NCI-H748 treated with DMSO at 0.1 percent for 48 hours (cell line): ENCODE measurements around the gene LTBP1.

Experiments
- DNase-seq: peaks from one replicate; lab custom pipeline; 2025; lab: John Stamatoyannopoulos, UW

The LTBP1 gene

GRCh38 chr2:33204945-33205344 is 258.2 kb downstream of the LTBP1 start:
- DNase-seq: no peak

GRCh38 chr2:33205693-33206434 is 259.1 kb downstream of the LTBP1 start:
- no peak for DNase-seq

GRCh38 chr2:33207151-33207740 is 260.5 kb downstream of the LTBP1 start:
- no peak for DNase-seq

GRCh38 chr2:33208400-33208799 is 261.6 kb downstream of the LTBP1 start:
- DNase-seq: no peak

GRCh38 chr2:33209976-33210375 is 263.2 kb downstream of the LTBP1 start:
- DNase-seq: no peak

- no peak for DNase-seq
Observed at GRCh38 chr2:33210626-33211025, 263.9 kb downstream of the LTBP1 start.

- DNase-seq: no peak
Observed at GRCh38 chr2:33212151-33212550, 265.4 kb downstream of the LTBP1 start.

- DNase-seq: no peak
Observed at GRCh38 chr2:33213244-33213643, 266.5 kb downstream of the LTBP1 start.

GRCh38 chr2:33213648-33214047 is 266.9 kb downstream of the LTBP1 start:
- DNase-seq: no peak

- DNase-seq: no peak
Observed at GRCh38 chr2:33214436-33214835, 267.7 kb downstream of the LTBP1 start.

- no peak for DNase-seq
Observed at GRCh38 chr2:33214857-33215256, 268.1 kb downstream of the LTBP1 start.

GRCh38 chr2:33215299-33215698 is 268.5 kb downstream of the LTBP1 start:
- no peak for DNase-seq

- DNase-seq: no peak
Observed at GRCh38 chr2:33215983-33216382, 269.2 kb downstream of the LTBP1 start.

- DNase-seq: no peak
Observed at GRCh38 chr2:33216508-33217182, 269.9 kb downstream of the LTBP1 start.

- no peak for DNase-seq
Observed at GRCh38 chr2:33217406-33217805, 270.7 kb downstream of the LTBP1 start.

- no peak for DNase-seq
Observed at GRCh38 chr2:33219114-33219513, 272.4 kb downstream of the LTBP1 start.

GRCh38 chr2:33219850-33220275 is 273.1 kb downstream of the LTBP1 start:
- DNase-seq: no peak

GRCh38 chr2:33220533-33220932 is 273.8 kb downstream of the LTBP1 start:
- no peak for DNase-seq

GRCh38 chr2:33221046-33221784 is 274.5 kb downstream of the LTBP1 start:
- no peak for DNase-seq

GRCh38 chr2:33222309-33222708 is 275.6 kb downstream of the LTBP1 start:
- DNase-seq: no peak

GRCh38 chr2:33223856-33224255 is 277.1 kb downstream of the LTBP1 start:
- no peak for DNase-seq

- DNase-seq: no peak
Observed at GRCh38 chr2:33225350-33225749, 278.6 kb downstream of the LTBP1 start.

- DNase-seq: no peak
Observed at GRCh38 chr2:33226546-33226945, 279.8 kb downstream of the LTBP1 start.
